Smooth muscle cell (in vitro differentiated cells): ENCODE results near the gene TARS1. TPM values are rescaled to one million over a fixed set of nuclear protein-coding genes. Genes with fewer than 3 reads are reported as not detected.

Experiments
- DNase-seq: peaks from one replicate; lab custom pipeline; 2025; ENCODE audit not compliant: unreplicated experiment; lab: John Stamatoyannopoulos, UW
- H2AFZ ChIP-seq: fragments of 200-600 bp; sonication (generic); 2 replicates; pipeline ENCODE4 v1.6.0; 2016; ENCODE audit warnings: antibody characterized with exemption, low read depth, mild to moderate bottlenecking
- H3F3A ChIP-seq: fragments of 200-600 bp; sonication (generic); 2 replicates; pipeline ENCODE4 v1.6.0; 2017; ENCODE audit warnings: antibody characterized with exemption, low read depth
- H3K27ac ChIP-seq: fragments of 200-600 bp; sonication (generic); 2 replicates; pipeline ENCODE4 v1.5.1; 2016; ENCODE audit warnings: low read depth, mild to moderate bottlenecking
- H3K27me3 ChIP-seq: fragments of 200-600 bp; sonication (generic); 2 replicates; pipeline ENCODE4 v1.6.1; 2016; ENCODE audit warnings: low read depth, mild to moderate bottlenecking
- H3K36me3 ChIP-seq: fragments of 200-600 bp; sonication (generic); 2 replicates; pipeline ENCODE4 v1.5.1; 2016; ENCODE audit warnings: low read depth
- H3K4me1 ChIP-seq: fragments of 200-600 bp; sonication (generic); 2 replicates; pipeline ENCODE4 v1.5.1; 2016; ENCODE audit warnings: low read depth
- H3K4me2 ChIP-seq: fragments of 200-600 bp; sonication (generic); 2 replicates; pipeline ENCODE4 v1.6.0; 2016; ENCODE audit warnings: mild to moderate bottlenecking
- H3K4me3 ChIP-seq: fragments of 200-600 bp; sonication (generic); 2 replicates; pipeline ENCODE4 v1.5.1; 2016; ENCODE audit warnings: mild to moderate bottlenecking
- H3K79me2 ChIP-seq: fragments of 200-600 bp; sonication (generic); 2 replicates; pipeline ENCODE4 v1.6.0; 2016; ENCODE audit warnings: low read depth, mild to moderate bottlenecking
- H3K9ac ChIP-seq: fragments of 200-600 bp; sonication (generic); 2 replicates; pipeline ENCODE4 v1.6.0; 2016; ENCODE audit warnings: low read depth
- H3K9me3 ChIP-seq: fragments of 200-600 bp; sonication (generic); replicated peaks from 2 replicates; pipeline ENCODE4 v1.5.1; 2016; ENCODE audit warnings: low read depth
- H4K20me1 ChIP-seq: fragments of 200-600 bp; sonication (generic); 2 replicates; pipeline ENCODE4 v1.6.0; 2016; ENCODE audit warnings: low read depth
- CTCF ChIP-seq: fragments of 200-600 bp; sonication (generic); IDR thresholded peaks from 2 replicates; pipeline ENCODE4 v1.5.1; 2017; ENCODE audit warnings: borderline replicate concordance, mild to moderate bottlenecking, antibody characterized with exemption; ENCODE audit not compliant: insufficient read depth, poor library complexity, severe bottlenecking
- WGBS: methylation state at CpG from one replicate; pipeline ENCODE4 v1.1.7; 2016; ENCODE audit warnings: low lambda C conversion rate; 5-methylcytosine and 5-hydroxymethylcytosine counted together
- polyA plus RNA-seq: library from polyadenylated mRNA; unstranded; fragments of >200 nt; fragmentation: Nextera tagmentation; extraction: Ambion mirVana; gene quantifications from 2 replicates; pipeline ENCODE4 v1.2.1, GENCODE V29; 2016
- total RNA-seq: library from RNA; depleted of rRNA; stranded (reverse); fragments of >200 nt; gene quantifications from 2 replicates; pipeline ENCODE4 v1.2.3, GENCODE V29; 2014

Gene TARS1
- total RNA-seq (217 and 226 TPM in 2 replicates), polyA plus RNA-seq (120 and 126 TPM in 2 replicates)

- peak within 1 kb of the TSS; percentile 94 for H3K9ac ChIP-seq
- no peaks in the 10 kb centered on the region for H3F3A ChIP-seq
- H3K27me3 ChIP-seq, result no peaks in the 10 kb centered on the region
- H3K9me3 ChIP-seq, result no peaks in the 10 kb centered on the region
- H3K4me2 ChIP-seq, result peak within 1 kb of the TSS; percentile 92
- under 1% methylated on average over 52 of the region's 52 CpGs for WGBS
- peak within 1 kb of the TSS; percentile 83 for H2AFZ ChIP-seq
- peaks cover 6% of the 10 kb centered on the region for H3K36me3 ChIP-seq
- peak; percentile 100 for DNase-seq
- H3K27ac ChIP-seq, result peak within 1 kb of the TSS; percentile 96
- H4K20me1 ChIP-seq, result peaks cover 39% of the 10 kb centered on the region
- peaks cover 27% of the 10 kb centered on the region for H3K4me1 ChIP-seq
- TF ChIP-seq CTCF, result no peak
- peak within 1 kb of the TSS; percentile 81 for H3K4me3 ChIP-seq
- peaks cover 53% of the 10 kb centered on the region for H3K79me2 ChIP-seq
Measured at GRCh38 chr5:33440482-33441240, at the start of gene TARS1. Gene TARS1, plus strand, starts transcription at chr5:33440965. Its CDS starts 122 bp downstream, at chr5:33441087.

GRCh38 chr5:33398501-33398900 lies 42.3 kb upstream of the TARS1 start:
- H3K27me3 ChIP-seq, result no peaks in the 10 kb centered on the region
- H3K4me2 ChIP-seq, result no peak overlapping the region
- no peak overlapping the region for H3K9ac ChIP-seq
- no peak overlapping the region for H2AFZ ChIP-seq
- no peaks in the 10 kb centered on the region for H4K20me1 ChIP-seq
- no peak overlapping the region for H3K27ac ChIP-seq
- no peaks in the 10 kb centered on the region for H3K4me1 ChIP-seq
- H3F3A ChIP-seq, result no peaks in the 10 kb centered on the region
- H3K36me3 ChIP-seq, result no peaks in the 10 kb centered on the region
- H3K4me3 ChIP-seq, result no peak overlapping the region
- DNase-seq, result no peak
- H3K9me3 ChIP-seq, result no peaks in the 10 kb centered on the region
- 69% methylated on average over 1 of the region's 1 CpG for WGBS
- no peaks in the 10 kb centered on the region for H3K79me2 ChIP-seq
- TF ChIP-seq CTCF, result no peak

DNA sequence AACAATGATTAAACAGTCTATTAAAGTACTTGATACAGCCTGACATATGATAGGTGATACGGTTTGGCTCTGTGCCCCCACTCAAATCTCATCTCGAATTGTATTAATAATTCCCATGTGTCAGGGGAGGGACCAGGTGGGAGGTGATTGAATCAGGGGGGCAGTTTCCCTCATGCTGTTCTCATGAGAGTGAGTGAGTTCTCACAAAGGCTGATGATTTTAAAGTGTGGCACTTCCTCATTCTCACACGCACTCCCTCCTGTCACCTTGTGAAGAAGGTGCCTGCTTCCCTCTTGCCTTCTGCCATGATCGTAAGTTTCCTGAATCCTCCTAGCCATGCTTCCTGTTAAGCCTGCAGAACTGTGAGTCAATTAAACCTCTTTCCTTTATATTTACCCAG lies 40.1 kb upstream of the TARS1 start:
- no peak overlapping the region for H3K4me3 ChIP-seq
- no peak overlapping the region for H3K4me2 ChIP-seq
- H3K79me2 ChIP-seq, result no peaks in the 10 kb centered on the region
- H3F3A ChIP-seq, result no peaks in the 10 kb centered on the region
- H4K20me1 ChIP-seq, result no peaks in the 10 kb centered on the region
- no peaks in the 10 kb centered on the region for H3K4me1 ChIP-seq
- H3K27ac ChIP-seq, result no peak overlapping the region
- H3K27me3 ChIP-seq, result no peaks in the 10 kb centered on the region
- no peak overlapping the region for H3K9ac ChIP-seq
- WGBS, result 91% methylated on average over 4 of the region's 4 CpGs
- no peaks in the 10 kb centered on the region for H3K9me3 ChIP-seq
- no peaks in the 10 kb centered on the region for H3K36me3 ChIP-seq
- H2AFZ ChIP-seq, result no peak overlapping the region
- TF ChIP-seq CTCF, result no peak
- no peak for DNase-seq
